ENCODE results near the gene CTDSP1.

The CTDSP1 gene

GRCh38 chr2:218399391-218400166 lies at the start of gene CTDSP1:
Gene CTDSP1 (plus strand): TSS chr2:218399868. CDS start chr2:218400091, 223 bp downstream.
- DNase-seq = peak; percentile 57

GRCh38 chr2:218354045-218354444 lies 45.6 kb upstream of the CTDSP1 start:
- DNase-seq = no peak

- no peak for DNase-seq
Observed at GRCh38 chr2:218354850-218355443, 44.7 kb upstream of the CTDSP1 start.

GRCh38 chr2:218357236-218358177 lies 42.2 kb upstream of the CTDSP1 start:
- no peak for DNase-seq

- DNase-seq = no peak
Observed at GRCh38 chr2:218360453-218360852, 39.2 kb upstream of the CTDSP1 start.

- no peak for DNase-seq
Observed at GRCh38 chr2:218362606-218363005, 37.1 kb upstream of the CTDSP1 start.

- no peak for DNase-seq
Observed at GRCh38 chr2:218363736-218364135, 35.9 kb upstream of the CTDSP1 start.

GRCh38 chr2:218364196-218364595 lies 35.5 kb upstream of the CTDSP1 start:
- DNase-seq = no peak

- DNase-seq = no peak
Observed at GRCh38 chr2:218366621-218367414, 32.9 kb upstream of the CTDSP1 start.

- no peak for DNase-seq
Observed at GRCh38 chr2:218367415-218368149, 32.1 kb upstream of the CTDSP1 start.

- no peak for DNase-seq
Observed at GRCh38 chr2:218368150-218368528, 31.5 kb upstream of the CTDSP1 start.

GRCh38 chr2:218368621-218369153 lies 31.0 kb upstream of the CTDSP1 start:
- DNase-seq = no peak

- peak; percentile 23 for DNase-seq
Observed at GRCh38 chr2:218369330-218369729, 30.3 kb upstream of the CTDSP1 start.

GRCh38 chr2:218370410-218371063 lies 29.1 kb upstream of the CTDSP1 start:
- DNase-seq = no peak

- DNase-seq = no peak
Observed at GRCh38 chr2:218371983-218372350, 27.7 kb upstream of the CTDSP1 start.

- DNase-seq = no peak
Observed at GRCh38 chr2:218374795-218375194, 24.9 kb upstream of the CTDSP1 start.

GRCh38 chr2:218375212-218375611 lies 24.5 kb upstream of the CTDSP1 start:
- no peak for DNase-seq

- no peak for DNase-seq
Observed at GRCh38 chr2:218378053-218378452, 21.6 kb upstream of the CTDSP1 start.

- DNase-seq = no peak
Observed at GRCh38 chr2:218381916-218382366, 17.7 kb upstream of the CTDSP1 start, which contains the start of gene SLC11A1. Gene SLC11A1 (plus strand): TSS chr2:218382273. CDS start chr2:218382369, 96 bp downstream.

- no peak for DNase-seq
Observed at GRCh38 chr2:218382785-218383184, 16.9 kb upstream of the CTDSP1 start.

All from NCI-H2081 treated with DMSO at 0.1 percent for 48 hours (cell line).